GM23338 (cell line): ENCODE measurements around the gene HDAC8.

ENCODE experiments used
- CREB1 ChIP-seq: fragments of 250-450 bp; sonication (Bioruptor Pico); IDR thresholded peaks from 2 replicates; pipeline ENCODE4 v1.5.0; 2020; ENCODE audit warnings: low read depth, mild to moderate bottlenecking, moderate library complexity
- EZH2phosphoT487 ChIP-seq: fragments of 200-600 bp; sonication (generic); IDR thresholded peaks from one replicate; pipeline ENCODE4 v1.8.1; 2018; ENCODE audit warnings: antibody characterized with exemption; ENCODE audit not compliant: unreplicated experiment
- POLR2AphosphoS5 ChIP-seq: IDR thresholded peaks from 2 replicates; pipeline ENCODE4 v1.6.1; 2016; ENCODE audit warnings: antibody characterized with exemption, low read depth
- TF ChIP-seq, protein P1 (sequence below), 2 experiments: fragments of 200-600 bp in 1 of 2; sonication (generic) in 1 of 2; conservative IDR thresholded peaks; 2 replicates each; pipeline versions ENCODE4 v1.5.1 to v1.6.1; 2016 to 2017; ENCODE audit warnings: antibody characterized with exemption in 2 of 2, low read depth in 2 of 2, mild to moderate bottlenecking in 2 of 2, moderate library complexity in 1 of 2
- TF ChIP-seq, protein P2 (sequence below): IDR thresholded peaks from 2 replicates; pipeline ENCODE4 v1.6.1; 2016; ENCODE audit warnings: antibody characterized with exemption

- TF ChIP-seq, protein P1, sequence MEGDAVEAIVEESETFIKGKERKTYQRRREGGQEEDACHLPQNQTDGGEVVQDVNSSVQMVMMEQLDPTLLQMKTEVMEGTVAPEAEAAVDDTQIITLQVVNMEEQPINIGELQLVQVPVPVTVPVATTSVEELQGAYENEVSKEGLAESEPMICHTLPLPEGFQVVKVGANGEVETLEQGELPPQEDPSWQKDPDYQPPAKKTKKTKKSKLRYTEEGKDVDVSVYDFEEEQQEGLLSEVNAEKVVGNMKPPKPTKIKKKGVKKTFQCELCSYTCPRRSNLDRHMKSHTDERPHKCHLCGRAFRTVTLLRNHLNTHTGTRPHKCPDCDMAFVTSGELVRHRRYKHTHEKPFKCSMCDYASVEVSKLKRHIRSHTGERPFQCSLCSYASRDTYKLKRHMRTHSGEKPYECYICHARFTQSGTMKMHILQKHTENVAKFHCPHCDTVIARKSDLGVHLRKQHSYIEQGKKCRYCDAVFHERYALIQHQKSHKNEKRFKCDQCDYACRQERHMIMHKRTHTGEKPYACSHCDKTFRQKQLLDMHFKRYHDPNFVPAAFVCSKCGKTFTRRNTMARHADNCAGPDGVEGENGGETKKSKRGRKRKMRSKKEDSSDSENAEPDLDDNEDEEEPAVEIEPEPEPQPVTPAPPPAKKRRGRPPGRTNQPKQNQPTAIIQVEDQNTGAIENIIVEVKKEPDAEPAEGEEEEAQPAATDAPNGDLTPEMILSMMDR (conservative IDR thresholded peaks at IDR 0.05; ENCODE audit: low read depth in 2 of 2) = no peak
- TF ChIP-seq CREB1 (CRISPR knock-in tag) = no peak
- no peak for TF ChIP-seq EZH2phosphoT487
- no peak for TF ChIP-seq POLR2AphosphoS5
- TF ChIP-seq, protein P2, sequence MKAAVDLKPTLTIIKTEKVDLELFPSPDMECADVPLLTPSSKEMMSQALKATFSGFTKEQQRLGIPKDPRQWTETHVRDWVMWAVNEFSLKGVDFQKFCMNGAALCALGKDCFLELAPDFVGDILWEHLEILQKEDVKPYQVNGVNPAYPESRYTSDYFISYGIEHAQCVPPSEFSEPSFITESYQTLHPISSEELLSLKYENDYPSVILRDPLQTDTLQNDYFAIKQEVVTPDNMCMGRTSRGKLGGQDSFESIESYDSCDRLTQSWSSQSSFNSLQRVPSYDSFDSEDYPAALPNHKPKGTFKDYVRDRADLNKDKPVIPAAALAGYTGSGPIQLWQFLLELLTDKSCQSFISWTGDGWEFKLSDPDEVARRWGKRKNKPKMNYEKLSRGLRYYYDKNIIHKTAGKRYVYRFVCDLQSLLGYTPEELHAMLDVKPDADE = no peak
Observed at GRCh38 chrX:72308209-72308565, 264.5 kb downstream of the HDAC8 start.
